GM12865 (cell line): ENCODE measurements around the gene NTNG1.

ENCODE experiments used
- DNase-seq: peaks from one replicate; pipeline ENCODE4 v3.0.0; 2010; ENCODE audit warnings: low read depth
- H3K4me3 ChIP-seq: 2 replicates; pipeline ENCODE4 v1.5.1; 2011; ENCODE audit warnings: mild to moderate bottlenecking, low read depth, low read length, control low read depth
- CTCF ChIP-seq: IDR thresholded peaks from 2 replicates; pipeline ENCODE4 v1.5.1; 2011; ENCODE audit warnings: low read length, control low read depth, low read depth, inconsistent platforms; ENCODE audit not compliant: insufficient read depth; ENCODE audit errors: missing control alignments

NTNG1 gene

GRCh38 chr1:107443860-107444259 lies 303.0 kb downstream of the NTNG1 start:
- no peak for DNase-seq
- no peak for TF ChIP-seq CTCF
- no peak overlapping the region for H3K4me3 ChIP-seq

DNA sequence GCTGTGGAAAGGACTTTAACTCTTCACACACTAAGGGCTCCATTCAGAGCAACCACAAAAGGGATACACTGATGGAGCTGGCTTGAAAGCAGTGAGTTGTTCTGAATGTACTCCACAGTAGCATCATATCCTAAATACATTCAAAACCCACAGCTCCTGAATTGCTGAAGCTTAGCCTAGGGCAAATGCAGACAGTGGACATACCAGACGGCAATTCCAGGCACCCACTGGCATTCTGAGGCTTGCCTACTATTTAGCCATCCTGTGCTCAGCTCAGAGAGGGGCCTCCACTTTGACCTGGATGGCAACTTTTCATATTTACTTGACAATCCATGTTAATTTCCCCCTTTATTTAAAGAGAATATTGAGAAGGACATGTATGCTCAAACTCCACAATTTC lies 303.5 kb downstream of the NTNG1 start:
- no peak for DNase-seq
- no peak for TF ChIP-seq CTCF
- H3K4me3 ChIP-seq = no peak overlapping the region

GRCh38 chr1:107449326-107449725 lies 308.5 kb downstream of the NTNG1 start:
- no peak for TF ChIP-seq CTCF
- H3K4me3 ChIP-seq = no peak overlapping the region
- no peak for DNase-seq

GRCh38 chr1:107450899-107451664 lies 310.2 kb downstream of the NTNG1 start:
- peak; percentile 76 for DNase-seq
- H3K4me3 ChIP-seq = peak overlapping the region; percentile 53
- TF ChIP-seq CTCF = no peak

DNA sequence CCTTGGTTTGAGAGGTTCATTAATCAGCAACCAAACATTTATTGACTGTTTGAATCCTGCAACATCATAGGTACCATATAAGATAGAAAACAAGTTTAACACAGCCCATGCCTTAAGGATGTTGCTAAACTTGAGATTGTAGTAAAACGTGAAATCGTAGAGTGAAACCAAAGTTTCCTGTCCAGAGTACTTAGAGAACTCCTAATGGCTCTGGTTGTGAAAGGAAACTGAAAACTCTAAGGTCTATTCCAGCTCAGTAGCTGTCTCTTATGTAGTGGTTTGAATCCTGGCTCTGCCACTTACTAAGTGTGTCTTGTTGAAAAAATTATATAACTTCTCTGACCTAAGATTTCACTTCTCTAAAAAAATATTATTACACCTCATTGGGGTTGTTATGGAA lies 310.9 kb downstream of the NTNG1 start:
- H3K4me3 ChIP-seq = peak overlapping the region; percentile 53
- DNase-seq = peak; percentile 72
- TF ChIP-seq CTCF = no peak

- H3K4me3 ChIP-seq = no peak overlapping the region
- no peak for TF ChIP-seq CTCF
- no peak for DNase-seq
Measured at GRCh38 chr1:107454791-107455190, 314.0 kb downstream of the NTNG1 start.

- no peak overlapping the region for H3K4me3 ChIP-seq
- no peak for TF ChIP-seq CTCF
- DNase-seq = no peak
Measured at GRCh38 chr1:107457989-107458388, 317.1 kb downstream of the NTNG1 start.
